ENCODE data around the gene PLXNB2. TPM values are rescaled to one million over a fixed set of nuclear protein-coding genes. Genes with fewer than 3 reads are reported as not detected.

Gene PLXNB2
- total RNA-seq, 1 donor from 2014 or later, result 256 TPM

- H3K4me3 ChIP-seq, result peak overlapping the region; percentile 62
- peak overlapping the region; percentile 64 for H3K27ac ChIP-seq
- peak; percentile 83 for DNase-seq
- H3K27me3 ChIP-seq (ENCODE audit: low read depth), result peaks cover 5% of the 10 kb centered on the region
- intact Hi-C loops (cut with DNase I), result loop anchor here (10.0 kb wide), 1 partner anchor 54 kb away; the partner anchor contains the start of gene DENND6B
- H3K9me3 ChIP-seq, result no peaks in the 10 kb centered on the region
- peaks cover 16% of the 10 kb centered on the region for H3K36me3 ChIP-seq
- TF ChIP-seq CTCF (IDR thresholded peaks at IDR 0.05), result no peak
- ATAC-seq, result peak; percentile 69 to 72
- H3K4me1 ChIP-seq, result peaks cover 45% of the 10 kb centered on the region
Observed at GRCh38 chr22:50270666-50271394, 36.6 kb downstream of the PLXNB2 start.

GRCh38 chr22:50269970-50270665 is 37.3 kb downstream of the PLXNB2 start, which contains the start of gene MAPK11:
TSS of gene MAPK11 (minus strand) at chr22:50270380. CDS start at chr22:50270292, 88 bp downstream.
- Histone ChIP-seq H3K4me1 (peaks cover 45% of the 10 kb centered on the region), H3K36me3 (peaks cover 9% of the 10 kb centered on the region), H3K9me3 (no peaks in the 10 kb centered on the region), H3K27me3 (ENCODE audit: low read depth) (peaks cover 5% of the 10 kb centered on the region), H3K4me3 (peak within 1 kb of the TSS; percentile 62), H3K27ac (peak within 1 kb of the TSS; percentile 64)
- ATAC-seq (peak; percentile 12 to 31), DNase-seq (no peak)
- intact Hi-C loops (cut with DNase I), result loop anchor here (10.0 kb wide), 1 partner anchor 55 kb away; the partner anchor contains the start of gene DENND6B
- TF ChIP-seq CTCF (IDR thresholded peaks at IDR 0.05), result no peak

- peaks cover 45% of the 10 kb centered on the region for H3K4me1 ChIP-seq
- H3K27ac ChIP-seq, result peak overlapping the region; percentile 64
- H3K27me3 ChIP-seq (ENCODE audit: low read depth), result peaks cover 5% of the 10 kb centered on the region
- no peak for TF ChIP-seq CTCF (IDR thresholded peaks at IDR 0.05)
- no peaks in the 10 kb centered on the region for H3K9me3 ChIP-seq
- H3K4me3 ChIP-seq, result peak overlapping the region; percentile 62
- no peak for DNase-seq
- peaks cover 6% of the 10 kb centered on the region for H3K36me3 ChIP-seq
- intact Hi-C loops (cut with DNase I), result no loop called here
- no peak for ATAC-seq
Observed at GRCh38 chr22:50269573-50269969, 37.9 kb downstream of the PLXNB2 start.

GRCh38 chr22:50268655-50269113 is 38.8 kb downstream of the PLXNB2 start:
- H3K4me3 ChIP-seq, result no peak overlapping the region
- ATAC-seq (no peak), DNase-seq (no peak)
- H3K27ac ChIP-seq, result no peak overlapping the region
- no peak for TF ChIP-seq CTCF (IDR thresholded peaks at IDR 0.05)
- H3K9me3 ChIP-seq, result no peaks in the 10 kb centered on the region
- H3K27me3 ChIP-seq (ENCODE audit: low read depth), result peaks cover 5% of the 10 kb centered on the region
- peaks cover 45% of the 10 kb centered on the region for H3K4me1 ChIP-seq
- intact Hi-C loops (cut with DNase I), result no loop called here
- H3K36me3 ChIP-seq, result peaks cover 6% of the 10 kb centered on the region

GRCh38 chr22:50267591-50268390 is 39.7 kb downstream of the PLXNB2 start:
- peak; percentile 15 for TF ChIP-seq CTCF (IDR thresholded peaks at IDR 0.05)
- peak; percentile 76 for DNase-seq
- Histone ChIP-seq H3K27me3 (ENCODE audit: low read depth) (peaks cover 7% of the 10 kb centered on the region), H3K4me1 (peaks cover 45% of the 10 kb centered on the region), H3K4me3 (peak overlapping the region; percentile 45), H3K36me3 (peaks cover 6% of the 10 kb centered on the region), H3K27ac (no peak overlapping the region), H3K9me3 (no peaks in the 10 kb centered on the region)
- intact Hi-C loops (cut with DNase I), result no loop called here
- ATAC-seq, result peak; percentile 70 to 73
